ENCODE results near the gene CSH2. TPM values are rescaled to one million over a fixed set of nuclear protein-coding genes. Genes with fewer than 3 reads are reported as not detected.

Gene CSH2
- total and polyA plus RNA-seq, 2 donors (not counting 1 experiment from before 2014, with no cell fraction given), result not detected

GRCh38 chr17:63828936-63829335 is 44.5 kb downstream of the CSH2 start:
- Histone ChIP-seq H3K4me1 (ENCODE audit: control insufficient read depth in 2 of 2, insufficient read depth in 2 of 2, low read length in 2 of 2) (peaks cover 31 to 43% of the 10 kb centered on the region in 2 donors), H4K20me1 (ENCODE audit: control insufficient read depth, insufficient read depth, low read length, poor library complexity, severe bottlenecking) (peaks cover 5% of the 10 kb centered on the region)

More at GRCh38 chr17:63828936-63829335, 44.5 kb downstream of the CSH2 start:
- CTCF ChIA-PET, result interaction anchor here (0.6 to 1.9 kb wide), 4 partner anchors 10 to 37 kb away, joined by 3 to 9 read pairs (median 4); no protein-coding TSS in a partner anchor
- DNase-seq (peak; percentile 9), ATAC-seq (ENCODE audit: low read depth) (no peak)
- Mint-ChIP-seq H3K4me3 (peak overlapping the region; percentile 98), H3K9me3 (ENCODE audit: insufficient read depth) (no peaks in the 10 kb centered on the region), H3K27ac (no peak overlapping the region), H3K27me3 (no peaks in the 10 kb centered on the region), H3K4me1 (peaks cover 62% of the 10 kb centered on the region)
- Histone ChIP-seq H2AFZ (ENCODE audit: insufficient read depth, low read depth, low read length, poor library complexity, severe bottlenecking) (no peak overlapping the region), H3K9me3 (ENCODE audit: control extremely low read depth in 1 of 3, control insufficient read depth in 2 of 3, insufficient read depth in 1 of 3, low read length in 2 of 3) (no peaks in the 10 kb centered on the region), H3K4me2 (replicated peaks; ENCODE audit: low read depth, low read length, poor library complexity, severe bottlenecking) (no peak overlapping the region), H3K27me3 (replicated peaks in 1 of 4; ENCODE audit: control extremely low read depth in 1 of 4, control insufficient read depth in 3 of 4, insufficient read depth in 4 of 4, low read length in 3 of 4) (no peaks in the 10 kb centered on the region), H3K9ac (ENCODE audit: low read length) (no peak overlapping the region), H3K36me3 (replicated peaks in 1 of 2; ENCODE audit: control extremely low read depth in 1 of 2, control insufficient read depth in 1 of 2, extremely low read depth in 1 of 2, insufficient read depth in 2 of 2, low read length in 1 of 2) (peaks cover 2 to 71% of the 10 kb centered on the region in 2 experiments), H3K4me3 (ENCODE audit: control extremely low read depth in 1 of 5, extremely low read depth in 1 of 5, insufficient read depth in 1 of 5, low read depth in 2 of 5, low read length in 4 of 5) (no peak overlapping the region), H3K27ac (ENCODE audit: low read length in 2 of 2) (no peak overlapping the region), H3K79me2 (ENCODE audit: control insufficient read depth, insufficient read depth, low read length) (peaks cover 53% of the 10 kb centered on the region)
- POLR2A ChIA-PET, result interaction anchor here (1.0 kb wide), 2 partner anchors 13 to 14 kb away, joined by 5 to 9 read pairs; no protein-coding TSS in a partner anchor
- TF ChIP-seq EZH2 (IDR thresholded peaks at IDR 0.05; ENCODE audit: borderline replicate concordance, insufficient read depth, low read depth, low read length, poor library complexity, severe bottlenecking) (no peak), CTCF (IDR thresholded peaks at IDR 0.05) (no peak)
- WGBS (ENCODE audit: insufficient coverage), result 100% methylated on average over 1 of the region's 3 CpGs
- intact Hi-C loops (cut with micrococcal nuclease), result loop anchor here (5.0 kb wide), 1 partner anchor 678 kb away; the partner anchor contains the start of genes CEP95 and DDX5
